Activated T-helper 1 cell treated with anti-CD3 and anti-CD28 coated beads, Interleukin-12 subunit alpha, Interleukin-12 subunit beta, Interleukin-2, Interleukin-4 antibody, amounts not matched to agents 30 ng/mL and 10 ng/mL and 1 ng/mL, durations not matched to agents 14 hours and 24 hours and 36 hours (primary cell): ENCODE data around the gene SSB. TPM values are rescaled to one million over a fixed set of nuclear protein-coding genes. Genes with fewer than 3 reads are reported as not detected.

ENCODE experiments used
- DNase-seq: peaks from one replicate; pipeline ENCODE4 v3.0.0; 2021; ENCODE audit warnings: low spot score
- H3K27ac Mint-ChIP-seq: one replicate; pipeline ENCODE4 v1.8.0; 2021; ENCODE audit warnings: mild to moderate bottlenecking, mixed read lengths
- H3K27me3 Mint-ChIP-seq: one replicate; pipeline ENCODE4 v1.8.0; 2022; ENCODE audit warnings: mild to moderate bottlenecking, moderate library complexity, mixed read lengths; ENCODE audit not compliant: insufficient read depth
- H3K36me3 Mint-ChIP-seq: one replicate; pipeline ENCODE4 v1.8.0; 2021; ENCODE audit warnings: low read depth, mixed read lengths
- H3K4me1 Mint-ChIP-seq: one replicate; pipeline ENCODE4 v1.8.0; 2021; ENCODE audit warnings: low read depth, mixed read lengths
- H3K4me3 Mint-ChIP-seq: one replicate; pipeline ENCODE4 v1.8.0; 2021; ENCODE audit warnings: mild to moderate bottlenecking, moderate library complexity, mixed read lengths
- H3K9me3 Mint-ChIP-seq: one replicate; pipeline ENCODE4 v1.8.0; 2021; ENCODE audit warnings: mixed read lengths
- intact Hi-C: fragments of 100-400 bp; cut with micrococcal nuclease; formaldehyde crosslinking; loops from one replicate; pipeline ENCODE4 v1.15.1; 2024
- total RNA-seq: library from RNA; stranded (reverse); gene quantifications from 2 replicates; pipeline ENCODE4 v1.2.3, GENCODE V29; 2022

Gene SSB
- total RNA-seq, 1 donor from 2014 or later = 101 TPM

- peak; percentile 17 for DNase-seq
- Mint-ChIP-seq H3K27me3 (peaks cover 13% of the 10 kb centered on the region), H3K36me3 (no peaks in the 10 kb centered on the region), H3K4me3 (peak overlapping the region; percentile 74), H3K9me3 (no peaks in the 10 kb centered on the region), H3K4me1 (peaks cover 11% of the 10 kb centered on the region), H3K27ac (no peak overlapping the region)
- intact Hi-C loops = no loop called here
Observed at GRCh38 chr2:169768262-169768995, 30.2 kb upstream of the SSB start.

- Mint-ChIP-seq H3K27me3 (peaks cover 11% of the 10 kb centered on the region), H3K4me1 (peaks cover 11% of the 10 kb centered on the region), H3K4me3 (no peak overlapping the region), H3K36me3 (no peaks in the 10 kb centered on the region), H3K27ac (no peak overlapping the region), H3K9me3 (no peaks in the 10 kb centered on the region)
- intact Hi-C loops = no loop called here
- DNase-seq = no peak
Observed at GRCh38 chr2:169771021-169771420, 27.6 kb upstream of the SSB start.

GRCh38 chr2:169771612-169772011 is 27.1 kb upstream of the SSB start:
- no peak for DNase-seq
- Mint-ChIP-seq H3K27me3 (peaks cover 11% of the 10 kb centered on the region), H3K9me3 (no peaks in the 10 kb centered on the region), H3K36me3 (no peaks in the 10 kb centered on the region), H3K27ac (no peak overlapping the region), H3K4me3 (no peak overlapping the region), H3K4me1 (peaks cover 11% of the 10 kb centered on the region)
- intact Hi-C loops = no loop called here

GRCh38 chr2:169772651-169773050 is 26.0 kb upstream of the SSB start:
- peaks cover 9% of the 10 kb centered on the region for H3K27me3 Mint-ChIP-seq
- no peaks in the 10 kb centered on the region for H3K9me3 Mint-ChIP-seq
- no peak for DNase-seq
- H3K27ac Mint-ChIP-seq = no peak overlapping the region
- intact Hi-C loops = no loop called here
- H3K4me1 Mint-ChIP-seq = peaks cover 3% of the 10 kb centered on the region
- no peak overlapping the region for H3K4me3 Mint-ChIP-seq
- no peaks in the 10 kb centered on the region for H3K36me3 Mint-ChIP-seq

GRCh38 chr2:169775354-169775753 is 23.3 kb upstream of the SSB start:
- no peaks in the 10 kb centered on the region for H3K4me1 Mint-ChIP-seq
- intact Hi-C loops = no loop called here
- H3K27me3 Mint-ChIP-seq = peaks cover 2% of the 10 kb centered on the region

GRCh38 chr2:169775765-169776164 is 22.9 kb upstream of the SSB start:
- no peak overlapping the region for H3K27ac Mint-ChIP-seq
- no peak overlapping the region for H3K4me3 Mint-ChIP-seq
- DNase-seq = no peak
- H3K36me3 Mint-ChIP-seq = no peaks in the 10 kb centered on the region
- H3K27me3 Mint-ChIP-seq = peaks cover 2% of the 10 kb centered on the region
- intact Hi-C loops = no loop called here
- H3K9me3 Mint-ChIP-seq = no peaks in the 10 kb centered on the region
- no peaks in the 10 kb centered on the region for H3K4me1 Mint-ChIP-seq

More at GRCh38 chr2:169775354-169775753, 23.3 kb upstream of the SSB start:
- H3K9me3 Mint-ChIP-seq = no peaks in the 10 kb centered on the region
- no peak overlapping the region for H3K27ac Mint-ChIP-seq
- no peak for DNase-seq
- H3K36me3 Mint-ChIP-seq = no peaks in the 10 kb centered on the region
- H3K4me3 Mint-ChIP-seq = no peak overlapping the region

GRCh38 chr2:169776252-169776761 is 22.4 kb upstream of the SSB start:
- no peaks in the 10 kb centered on the region for H3K4me1 Mint-ChIP-seq
- DNase-seq = no peak
- H3K4me3 Mint-ChIP-seq = no peak overlapping the region
- intact Hi-C loops = no loop called here
- no peak overlapping the region for H3K27ac Mint-ChIP-seq
- no peaks in the 10 kb centered on the region for H3K9me3 Mint-ChIP-seq
- H3K36me3 Mint-ChIP-seq = no peaks in the 10 kb centered on the region
- H3K27me3 Mint-ChIP-seq = peaks cover under 1% of the 10 kb centered on the region

- H3K36me3 Mint-ChIP-seq = no peaks in the 10 kb centered on the region
- intact Hi-C loops = no loop called here
- no peaks in the 10 kb centered on the region for H3K4me1 Mint-ChIP-seq
- no peak for DNase-seq
- peaks cover 3% of the 10 kb centered on the region for H3K27me3 Mint-ChIP-seq
- no peaks in the 10 kb centered on the region for H3K9me3 Mint-ChIP-seq
- no peak overlapping the region for H3K27ac Mint-ChIP-seq
- H3K4me3 Mint-ChIP-seq = no peak overlapping the region
Observed at GRCh38 chr2:169778446-169778845, 20.2 kb upstream of the SSB start.

- no peaks in the 10 kb centered on the region for H3K4me1 Mint-ChIP-seq
- no peak for DNase-seq
- H3K4me3 Mint-ChIP-seq = no peak overlapping the region
- no peak overlapping the region for H3K27ac Mint-ChIP-seq
- H3K36me3 Mint-ChIP-seq = no peaks in the 10 kb centered on the region
- no peaks in the 10 kb centered on the region for H3K9me3 Mint-ChIP-seq
- intact Hi-C loops = no loop called here
- H3K27me3 Mint-ChIP-seq = peaks cover 3% of the 10 kb centered on the region
Observed at GRCh38 chr2:169781249-169782013, 17.2 kb upstream of the SSB start.

- intact Hi-C loops = no loop called here
- Mint-ChIP-seq H3K36me3 (no peaks in the 10 kb centered on the region), H3K27me3 (peaks cover 4% of the 10 kb centered on the region), H3K27ac (no peak overlapping the region), H3K4me1 (no peaks in the 10 kb centered on the region), H3K4me3 (no peak overlapping the region), H3K9me3 (no peaks in the 10 kb centered on the region)
- DNase-seq = no peak
Observed at GRCh38 chr2:169782513-169782912, 16.2 kb upstream of the SSB start.

GRCh38 chr2:169790581-169790980 is 8.1 kb upstream of the SSB start:
- intact Hi-C loops = loop anchor here (1.0 to 10.0 kb wide), 2 partner anchors 262 to 426 kb away; partner anchors contain the start of gene LRP2

GRCh38 chr2:169795181-169795580 is 3.5 kb upstream of the SSB start:
- peaks cover 14% of the 10 kb centered on the region for H3K4me1 Mint-ChIP-seq
- DNase-seq = no peak
- H3K36me3 Mint-ChIP-seq = no peaks in the 10 kb centered on the region
- H3K27ac Mint-ChIP-seq = no peak overlapping the region
- intact Hi-C loops = loop anchor here (5.0 to 10.0 kb wide), 2 partner anchors 430 to 1892 kb away; partner anchors contain the start of genes DYNC1I2 and LRP2
- no peak overlapping the region for H3K4me3 Mint-ChIP-seq
- H3K9me3 Mint-ChIP-seq = no peaks in the 10 kb centered on the region
- peaks cover 10% of the 10 kb centered on the region for H3K27me3 Mint-ChIP-seq

More at GRCh38 chr2:169790581-169790980, 8.1 kb upstream of the SSB start:
- peaks cover 10% of the 10 kb centered on the region for H3K4me1 Mint-ChIP-seq
- H3K36me3 Mint-ChIP-seq = no peaks in the 10 kb centered on the region
- no peaks in the 10 kb centered on the region for H3K9me3 Mint-ChIP-seq
- H3K4me3 Mint-ChIP-seq = no peak overlapping the region
- peaks cover 28% of the 10 kb centered on the region for H3K27me3 Mint-ChIP-seq
- H3K27ac Mint-ChIP-seq = no peak overlapping the region
- no peak for DNase-seq

- H3K4me1 Mint-ChIP-seq = peaks cover 19% of the 10 kb centered on the region
- DNase-seq = no peak
- no peak overlapping the region for H3K4me3 Mint-ChIP-seq
- H3K36me3 Mint-ChIP-seq = peaks cover 2% of the 10 kb centered on the region
- intact Hi-C loops = loop anchor here (5.0 to 10.0 kb wide), 2 partner anchors 432 to 1891 kb away; partner anchors contain the start of genes DYNC1I2 and LRP2
- peaks cover 10% of the 10 kb centered on the region for H3K27me3 Mint-ChIP-seq
- H3K27ac Mint-ChIP-seq = no peak overlapping the region
- H3K9me3 Mint-ChIP-seq = no peaks in the 10 kb centered on the region
Observed at GRCh38 chr2:169796441-169796840, 2.2 kb upstream of the SSB start.
